Stimulated activated CD4-positive, alpha-beta T cell treated with anti-CD3 and anti-CD28 coated beads, TNF-alpha, amount 100 ng/mL, for 1 hour (primary cell): Measurements from ENCODE around the gene METTL26.

ENCODE experiments used
- DNase-seq, 3 donors: peaks; one replicate each; pipeline ENCODE4 v3.0.0-alpha.2; 2020; ENCODE audit warnings: low read depth in 3 of 3, low spot score in 1 of 3

The METTL26 gene

DNA sequence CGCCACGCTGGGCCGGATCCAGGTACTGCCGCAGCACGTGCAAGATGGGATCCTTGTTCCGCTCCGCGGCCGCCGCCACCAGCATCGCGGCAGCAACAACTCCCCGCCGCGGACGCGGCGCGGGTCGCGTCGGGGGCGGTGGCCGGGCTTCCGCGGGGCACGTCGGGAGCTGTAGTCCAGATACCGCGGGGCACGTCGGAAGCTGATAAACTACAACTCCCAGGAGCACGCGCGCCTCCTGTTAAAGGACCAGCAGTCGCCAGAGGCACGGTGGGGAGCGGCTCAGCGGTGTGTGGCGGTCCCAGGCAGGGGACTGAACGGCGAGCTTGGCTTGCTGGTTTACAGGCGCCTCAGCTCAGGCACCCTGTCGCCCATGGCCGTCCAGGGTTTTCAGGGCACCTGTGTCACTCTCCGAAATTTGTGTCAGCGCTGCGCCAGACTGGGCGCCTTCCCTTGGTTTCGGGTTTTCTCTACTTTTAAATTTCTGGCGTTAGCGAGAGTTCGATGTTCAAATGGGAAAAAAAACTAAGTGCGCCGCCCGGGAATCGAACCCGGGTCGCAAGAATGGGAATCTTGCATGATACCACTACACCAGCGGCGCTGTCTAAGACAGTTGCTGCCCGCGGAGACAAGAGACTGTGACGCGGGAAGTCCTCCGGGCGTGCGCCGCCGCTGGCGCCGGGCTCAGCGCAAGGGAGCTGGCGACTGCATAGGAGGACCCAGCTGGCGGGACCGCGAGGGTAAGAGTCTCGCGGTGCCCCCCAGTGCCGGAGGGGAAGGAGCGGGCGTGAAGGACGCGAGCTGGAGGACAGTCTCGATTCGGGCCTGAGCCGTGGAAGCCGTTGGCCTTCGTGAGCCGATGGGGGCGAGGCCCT lies at the start of gene METTL26:
Gene METTL26 (minus strand): TSS at position 100 of the 875 bp plus-strand sequence. CDS start 15 bp downstream, at position 85.
- DNase-seq: peak; percentile 81 to 96 (median 82)

DNA sequence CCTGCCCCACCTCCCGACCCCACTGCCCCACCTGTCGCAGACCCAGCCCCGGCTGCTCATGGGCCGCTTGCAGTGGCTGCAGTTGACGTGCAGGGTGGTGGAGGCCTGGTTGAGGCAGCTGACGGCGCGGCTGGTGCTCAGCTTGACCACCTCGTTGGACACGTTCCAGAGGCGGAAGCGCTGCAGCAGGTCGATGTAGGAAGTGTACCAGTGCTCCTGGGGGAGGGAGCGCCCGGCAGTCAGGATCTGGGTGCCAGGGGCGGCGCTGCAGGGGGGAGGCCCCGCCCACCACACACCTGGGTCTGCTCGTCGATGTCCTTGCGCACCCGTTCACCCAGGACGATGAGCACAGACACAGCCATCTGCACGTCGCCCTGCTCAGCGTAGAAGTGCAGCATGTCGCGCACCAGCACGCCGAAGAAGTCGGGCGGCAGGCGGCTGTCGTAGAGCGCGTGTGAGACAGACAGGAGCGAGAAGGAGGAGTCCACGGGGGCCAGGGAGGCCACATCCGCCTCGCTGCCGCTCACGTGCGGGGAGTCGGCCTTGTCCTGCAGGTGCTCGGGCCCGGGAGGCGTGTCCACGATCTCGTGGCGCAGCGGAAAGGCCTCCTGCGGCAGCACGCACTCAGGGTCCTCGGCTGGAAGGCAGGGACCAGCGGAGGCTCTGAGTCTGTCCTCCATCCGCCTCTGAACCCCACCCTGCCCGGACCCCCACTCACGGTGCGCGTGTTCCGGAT lies 49.0 kb upstream of the METTL26 start:
- no peak for DNase-seq

- DNase-seq: peak; percentile 89 to 97 (median 90)
Observed at GRCh38 chr16:684071-684794, 48.1 kb upstream of the METTL26 start, which contains the start of gene JMJD8. Gene JMJD8 (minus strand): TSS chr16:684334. CDS start chr16:684319, 15 bp downstream.

DNA sequence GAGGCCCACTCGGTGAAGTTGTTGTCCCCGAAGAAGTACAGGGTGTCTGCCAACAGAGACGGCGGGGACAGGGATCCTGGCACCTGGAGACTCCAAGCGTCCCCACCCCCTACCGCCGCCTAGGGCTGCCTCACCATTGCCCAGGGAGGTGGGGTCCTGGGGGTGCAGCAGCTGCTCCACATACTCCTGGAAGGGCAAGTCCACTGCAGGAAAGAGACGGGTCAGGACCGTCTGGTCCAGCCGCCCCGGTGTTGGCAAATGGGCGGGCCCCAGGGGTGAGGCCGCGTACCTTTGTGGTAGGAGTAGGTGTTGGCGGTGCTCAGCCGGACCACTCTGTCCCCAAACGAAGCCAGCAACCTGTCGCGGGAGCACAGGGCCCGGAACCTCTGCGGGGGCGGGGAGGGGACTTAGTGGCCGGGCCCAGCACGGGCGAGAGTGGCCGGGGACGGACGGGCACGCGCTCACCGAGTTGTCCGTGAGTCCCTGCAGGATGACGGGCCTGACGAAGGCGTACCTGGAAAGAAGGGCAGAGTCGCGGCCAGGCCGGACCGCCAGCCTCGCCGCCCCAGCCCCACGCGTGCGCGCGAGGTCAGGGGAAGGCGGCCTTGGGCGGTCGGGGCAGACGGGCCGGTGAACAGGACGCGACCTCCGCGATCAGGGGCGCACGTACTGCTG lies 47.4 kb upstream of the METTL26 start:
- no peak for DNase-seq

DNA sequence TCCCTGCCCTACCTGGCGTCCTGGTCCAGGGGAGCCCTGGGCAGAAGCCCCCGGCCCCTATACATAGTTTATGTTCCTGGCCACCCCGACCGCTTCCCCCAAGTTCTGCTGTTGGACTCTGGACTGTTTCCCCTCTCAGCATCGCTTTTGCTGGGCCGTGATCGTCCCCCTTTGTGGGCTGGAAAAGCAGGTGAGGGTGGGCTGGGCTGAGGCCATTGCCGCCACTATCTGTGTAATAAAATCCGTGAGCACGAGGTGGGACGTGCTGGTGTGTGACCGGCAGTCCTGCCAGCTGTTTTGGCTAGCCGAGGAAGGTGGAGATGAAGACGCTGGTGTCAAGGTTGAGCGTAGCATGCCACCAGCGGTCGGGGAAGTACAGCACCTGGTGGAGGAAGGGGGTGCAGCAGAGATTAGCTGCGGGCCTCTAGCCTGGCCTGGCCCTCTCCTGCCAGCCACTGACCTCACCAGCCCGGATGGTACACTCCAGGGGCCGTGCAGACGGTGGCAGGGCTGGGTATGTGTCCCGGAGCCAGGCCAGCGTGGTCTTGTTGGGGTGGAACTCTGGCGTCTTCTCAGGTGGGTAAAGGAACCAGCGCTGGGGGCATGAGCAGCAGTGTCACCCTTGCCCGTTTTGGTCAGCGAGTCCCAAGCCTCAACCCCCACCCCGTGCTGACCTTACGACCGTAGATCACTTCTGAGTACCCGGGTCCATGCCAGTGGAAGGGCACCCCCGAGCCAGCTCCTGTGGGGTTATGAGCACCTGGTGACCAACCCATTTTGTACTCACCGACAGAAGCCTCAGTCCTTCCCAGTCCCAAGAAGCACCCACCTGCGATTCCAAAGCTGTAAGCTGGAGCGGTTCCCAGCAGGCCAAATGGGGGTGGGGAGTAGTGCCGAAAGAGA lies 46.6 kb upstream of the METTL26 start:
- no peak for DNase-seq

GRCh38 chr16:681746-682427 lies 45.8 kb upstream of the METTL26 start:
- no peak for DNase-seq

- DNase-seq: no peak
Observed at GRCh38 chr16:680967-681745, 45.1 kb upstream of the METTL26 start.

- DNase-seq: no peak
Observed at GRCh38 chr16:680625-680945, 44.5 kb upstream of the METTL26 start.

DNA sequence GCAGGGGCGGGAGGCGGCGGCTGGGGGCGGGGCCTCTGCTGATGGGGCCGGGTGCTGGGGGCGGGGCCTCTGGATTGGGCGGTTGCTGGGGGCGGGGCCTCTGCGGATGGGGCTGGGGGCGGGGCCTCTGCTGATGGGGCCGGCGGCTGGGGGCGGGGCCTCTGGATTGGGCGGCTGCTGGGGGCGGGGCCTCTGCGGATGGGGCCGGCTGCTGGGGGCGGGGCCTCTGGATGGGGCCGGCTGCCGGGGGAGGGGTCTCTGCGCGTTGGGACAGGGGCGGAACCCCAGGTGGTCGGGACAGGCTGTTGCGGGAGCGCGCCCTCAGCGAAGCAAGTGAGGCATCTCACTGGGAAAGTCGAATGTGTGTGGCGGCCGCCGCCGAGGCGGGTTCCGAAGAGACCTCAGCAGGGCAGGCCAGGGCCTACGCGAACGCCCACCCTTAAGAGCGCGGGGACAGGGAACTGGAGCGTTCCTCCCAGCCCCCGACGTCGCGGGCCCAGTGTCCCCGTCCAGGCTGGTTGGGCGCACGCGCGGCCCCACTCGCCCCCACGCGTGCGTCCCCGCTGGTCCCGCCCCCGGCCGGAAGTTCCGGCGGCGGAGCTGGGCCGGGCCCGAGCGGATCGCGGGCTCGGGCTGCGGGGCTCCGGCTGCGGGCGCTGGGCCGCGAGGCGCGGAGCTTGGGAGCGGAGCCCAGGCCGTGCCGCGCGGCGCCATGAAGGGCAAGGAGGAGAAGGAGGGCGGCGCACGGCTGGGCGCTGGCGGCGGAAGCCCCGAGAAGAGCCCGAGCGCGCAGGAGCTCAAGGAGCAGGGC lies 43.9 kb upstream of the METTL26 start, which contains the start of gene STUB1:
Gene STUB1 (plus strand): TSS at position 597 of the 811 bp plus-strand sequence. CDS start 116 bp downstream, at position 713.
- DNase-seq: peak; percentile 70 to 86 (median 78)

DNA sequence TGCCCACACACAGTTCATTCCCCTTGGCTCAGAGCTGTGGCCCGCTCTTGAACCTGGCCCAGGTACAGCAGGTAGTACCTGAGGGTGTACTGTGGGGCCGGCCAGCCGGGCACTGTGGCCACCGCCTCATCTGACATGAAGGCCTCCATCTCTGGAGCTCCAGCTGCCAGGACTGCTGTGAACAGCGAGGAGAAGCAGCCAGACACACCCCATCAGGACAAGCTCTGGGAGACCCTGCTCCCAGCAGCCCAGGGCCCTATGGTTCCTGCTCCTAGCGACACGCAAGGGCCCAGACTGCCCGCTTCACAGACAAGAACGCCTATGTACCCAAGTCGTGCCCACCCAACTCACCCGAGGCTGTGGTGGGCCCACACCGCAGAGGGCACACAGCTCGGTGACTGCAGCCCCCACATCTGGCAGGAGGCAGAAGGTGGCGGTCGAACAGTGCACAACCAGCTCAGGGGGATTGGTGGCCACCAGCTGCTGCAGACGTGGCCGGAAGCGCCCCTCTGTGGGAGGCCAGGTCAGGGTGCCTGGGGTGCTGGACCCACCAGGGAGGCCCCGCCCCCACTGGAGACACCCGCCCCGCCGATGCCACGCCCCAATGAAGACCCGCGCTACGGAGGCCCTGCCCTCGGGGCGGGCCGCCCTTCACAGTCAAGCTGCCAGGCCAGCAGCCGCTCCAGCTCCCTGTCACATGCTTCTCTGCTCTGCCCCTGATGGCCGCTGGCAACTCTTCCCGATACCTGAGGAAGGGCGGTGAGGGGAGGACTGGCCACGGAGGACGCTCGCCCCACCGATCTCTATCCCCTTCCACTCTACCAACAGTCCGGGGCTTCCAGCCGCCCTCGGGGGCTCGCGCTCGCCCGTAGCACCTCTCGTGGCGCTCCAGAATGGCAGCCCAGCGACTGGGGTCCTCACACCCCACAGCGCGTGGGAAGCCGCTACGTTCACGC lies 43.0 kb upstream of the METTL26 start:
- DNase-seq: no peak

DNA sequence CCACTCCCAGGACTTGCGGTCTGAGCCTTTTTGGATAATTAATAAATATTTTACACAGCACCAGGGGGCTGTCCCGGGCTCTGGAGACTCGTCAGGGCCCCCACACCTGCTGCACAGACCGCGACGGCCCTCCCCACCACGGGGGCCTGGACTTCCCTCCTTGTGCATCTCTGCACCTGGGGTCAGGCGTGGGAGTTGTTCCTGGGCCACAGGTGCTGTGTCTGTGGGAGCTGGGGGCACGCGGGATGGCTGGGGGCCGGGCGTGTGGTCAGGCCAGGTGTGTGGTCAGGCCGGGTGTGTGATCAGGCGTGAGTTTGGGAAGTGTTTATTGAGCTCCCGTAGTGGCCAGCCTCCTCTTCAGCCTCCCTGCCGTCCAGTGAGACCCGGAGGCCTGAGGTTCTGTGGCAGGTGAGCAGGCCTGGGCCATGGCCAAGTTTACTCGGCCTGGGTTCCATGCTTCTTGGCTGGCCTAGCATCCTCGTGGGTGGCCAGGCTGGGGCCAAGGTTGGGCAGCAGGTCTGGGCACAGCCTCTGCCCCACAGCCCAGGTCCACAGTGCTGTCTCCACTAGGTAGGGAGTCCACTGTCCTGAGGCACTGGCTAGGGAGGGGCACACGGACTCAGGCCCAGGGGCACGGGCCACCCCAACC lies 42.2 kb upstream of the METTL26 start:
- DNase-seq: no peak

DNA sequence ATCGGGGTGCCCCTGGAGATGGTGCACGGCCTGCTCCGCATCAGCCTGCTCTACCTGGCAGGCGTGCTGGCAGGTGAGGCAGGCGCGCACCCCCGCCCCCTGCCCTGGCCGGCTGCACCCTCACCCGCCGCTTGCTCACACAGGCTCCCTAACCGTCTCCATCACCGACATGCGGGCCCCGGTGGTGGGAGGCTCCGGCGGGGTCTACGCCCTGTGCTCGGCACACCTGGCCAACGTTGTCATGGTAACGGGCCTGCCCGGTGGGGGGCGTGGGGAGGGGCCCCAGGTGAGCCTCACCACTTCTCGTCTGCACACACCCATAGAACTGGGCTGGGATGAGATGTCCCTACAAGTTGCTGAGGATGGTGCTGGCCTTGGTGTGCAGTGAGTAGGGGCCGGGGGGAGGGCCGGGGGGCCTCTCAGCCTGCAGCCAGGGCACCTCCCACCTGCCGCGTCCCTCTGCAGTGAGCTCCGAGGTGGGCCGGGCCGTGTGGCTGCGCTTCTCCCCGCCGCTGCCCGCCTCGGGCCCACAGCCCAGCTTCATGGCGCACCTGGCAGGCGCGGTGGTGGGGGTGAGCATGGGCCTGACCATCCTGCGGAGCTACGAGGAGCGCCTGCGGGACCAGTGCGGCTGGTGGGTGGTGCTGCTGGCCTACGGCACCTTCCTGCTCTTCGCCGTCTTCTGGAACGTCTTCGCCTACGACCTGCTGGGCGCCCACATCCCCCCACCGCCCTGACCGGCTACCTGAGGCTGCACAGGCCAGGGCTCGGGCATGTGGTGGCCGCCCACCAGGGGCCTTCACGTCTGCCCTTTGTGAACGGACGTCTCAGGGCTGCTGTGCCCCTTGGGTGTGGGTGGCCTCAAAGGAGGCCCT lies 41.4 kb upstream of the METTL26 start:
- DNase-seq: no peak

DNA sequence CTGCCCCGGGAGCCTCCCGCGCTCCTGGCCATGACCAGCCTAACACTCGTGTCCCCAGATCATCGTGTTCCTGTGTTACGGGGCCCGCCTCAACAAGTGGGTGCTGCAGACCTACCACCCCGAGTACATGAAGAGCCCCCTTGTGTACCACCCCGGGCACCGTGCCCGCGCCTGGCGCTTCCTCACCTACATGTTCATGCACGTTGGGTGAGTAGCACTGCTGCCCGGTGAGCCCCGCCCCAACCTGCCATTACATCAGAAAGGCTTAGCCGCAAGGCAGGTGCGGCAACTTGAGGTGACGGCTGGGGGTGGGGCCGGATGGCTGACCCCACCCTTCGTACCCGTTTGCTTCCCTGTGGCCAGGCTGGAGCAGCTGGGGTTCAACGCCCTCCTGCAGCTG lies 40.8 kb upstream of the METTL26 start:
- no peak for DNase-seq

DNA sequence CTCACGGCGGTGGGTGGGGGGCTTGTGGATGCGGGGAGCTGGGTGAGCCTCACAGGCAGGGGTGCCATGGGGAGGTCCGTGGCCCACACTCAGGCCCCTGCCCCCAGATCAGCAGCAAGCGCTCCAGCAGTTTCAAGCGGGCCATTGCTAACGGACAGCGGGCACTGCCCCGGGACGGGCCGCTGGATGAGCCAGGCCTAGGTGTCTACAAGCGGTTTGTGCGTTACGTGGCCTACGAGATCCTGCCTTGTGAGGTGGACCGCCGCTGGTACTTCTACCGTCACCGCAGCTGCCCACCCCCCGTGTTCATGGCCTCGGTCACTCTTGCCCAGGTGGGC lies 40.4 kb upstream of the METTL26 start:
- DNase-seq: no peak

DNA sequence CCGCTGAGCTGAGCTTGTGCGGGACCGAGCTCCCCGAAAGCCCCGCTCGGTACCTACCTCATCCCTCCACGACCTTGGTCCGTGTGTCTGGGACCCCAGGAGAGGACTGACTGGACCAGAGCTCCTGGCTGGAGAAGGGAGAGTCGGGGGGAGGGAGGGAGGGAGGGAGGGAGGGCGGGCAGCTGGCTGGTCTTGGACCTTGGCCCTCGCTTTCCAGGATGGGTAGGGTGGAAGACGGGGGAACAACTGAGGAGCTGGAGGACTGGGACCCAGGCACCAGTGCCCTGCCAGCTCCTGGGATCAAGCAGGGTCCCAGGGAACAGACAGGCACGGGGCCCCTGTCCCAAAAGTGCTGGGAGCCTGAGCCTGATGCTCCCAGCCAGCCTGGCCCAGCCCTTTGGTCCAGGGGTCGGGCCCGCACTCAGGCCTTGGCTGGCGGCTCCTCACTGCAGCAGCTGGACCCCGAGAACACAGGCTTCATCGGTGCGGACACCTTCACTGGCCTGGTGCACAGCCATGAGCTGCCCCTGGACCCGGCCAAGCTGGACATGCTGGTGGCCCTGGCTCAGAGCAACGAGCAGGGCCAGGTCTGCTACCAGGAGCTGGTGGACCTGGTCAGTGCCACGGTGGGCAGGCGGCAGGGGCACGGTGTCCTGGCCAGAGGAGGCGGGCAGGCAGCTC lies 39.9 kb upstream of the METTL26 start:
- no peak for DNase-seq
